ENCODE measurements around the gene CLIC4. TPM values are rescaled to one million over a fixed set of nuclear protein-coding genes. Genes with fewer than 3 reads are reported as not detected.

The CLIC4 gene
- total and polyA plus RNA-seq, 10 of the 15 experiments (the other 5 are each of a cell fraction or from before 2014, with no cell fraction given): 20.4 to 107 (median 69.6) TPM

DNA sequence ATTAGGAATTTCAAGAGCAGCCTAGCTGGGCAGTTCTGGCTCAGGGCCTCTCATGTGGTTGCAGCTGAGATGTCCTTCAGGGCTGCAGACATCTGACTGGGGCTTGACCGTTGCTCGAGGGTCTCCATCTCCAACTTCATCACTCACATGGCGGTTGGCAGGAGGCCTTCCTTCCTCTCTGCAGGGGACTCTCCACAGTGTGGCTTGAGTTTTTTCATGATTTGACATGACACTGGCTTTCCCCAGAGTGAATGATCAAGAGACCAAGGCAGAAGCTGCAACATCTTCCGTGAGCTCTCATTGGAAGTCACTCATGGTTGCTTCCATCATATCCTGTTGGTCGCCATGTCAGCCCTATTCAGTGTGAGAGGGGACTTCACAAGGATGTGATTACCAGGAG lies 110.2 kb downstream of the CLIC4 start (continued):
- TF ChIP-seq, protein P1, sequence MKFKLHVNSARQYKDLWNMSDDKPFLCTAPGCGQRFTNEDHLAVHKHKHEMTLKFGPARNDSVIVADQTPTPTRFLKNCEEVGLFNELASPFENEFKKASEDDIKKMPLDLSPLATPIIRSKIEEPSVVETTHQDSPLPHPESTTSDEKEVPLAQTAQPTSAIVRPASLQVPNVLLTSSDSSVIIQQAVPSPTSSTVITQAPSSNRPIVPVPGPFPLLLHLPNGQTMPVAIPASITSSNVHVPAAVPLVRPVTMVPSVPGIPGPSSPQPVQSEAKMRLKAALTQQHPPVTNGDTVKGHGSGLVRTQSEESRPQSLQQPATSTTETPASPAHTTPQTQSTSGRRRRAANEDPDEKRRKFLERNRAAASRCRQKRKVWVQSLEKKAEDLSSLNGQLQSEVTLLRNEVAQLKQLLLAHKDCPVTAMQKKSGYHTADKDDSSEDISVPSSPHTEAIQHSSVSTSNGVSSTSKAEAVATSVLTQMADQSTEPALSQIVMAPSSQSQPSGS (IDR thresholded peaks at IDR 0.05; ENCODE audit: low read length): no peak
- TF ChIP-seq GATAD2B (conservative IDR thresholded peaks at IDR 0.05; ENCODE audit: low read depth): no peak
- no peak for TF ChIP-seq TBL1XR1 (IDR thresholded peaks at IDR 0.05; ENCODE audit: low read depth, low read length)
- TF ChIP-seq SPI1 (IDR thresholded peaks at IDR 0.05; ENCODE audit: borderline replicate concordance, insufficient read depth, low read depth, low read length): no peak; the same call in 1 of the 2 replicates
- TF ChIP-seq CHD2 (IDR thresholded peaks at IDR 0.05; ENCODE audit: borderline replicate concordance, low read depth, low read length): no peak
- TF ChIP-seq, protein P2, sequence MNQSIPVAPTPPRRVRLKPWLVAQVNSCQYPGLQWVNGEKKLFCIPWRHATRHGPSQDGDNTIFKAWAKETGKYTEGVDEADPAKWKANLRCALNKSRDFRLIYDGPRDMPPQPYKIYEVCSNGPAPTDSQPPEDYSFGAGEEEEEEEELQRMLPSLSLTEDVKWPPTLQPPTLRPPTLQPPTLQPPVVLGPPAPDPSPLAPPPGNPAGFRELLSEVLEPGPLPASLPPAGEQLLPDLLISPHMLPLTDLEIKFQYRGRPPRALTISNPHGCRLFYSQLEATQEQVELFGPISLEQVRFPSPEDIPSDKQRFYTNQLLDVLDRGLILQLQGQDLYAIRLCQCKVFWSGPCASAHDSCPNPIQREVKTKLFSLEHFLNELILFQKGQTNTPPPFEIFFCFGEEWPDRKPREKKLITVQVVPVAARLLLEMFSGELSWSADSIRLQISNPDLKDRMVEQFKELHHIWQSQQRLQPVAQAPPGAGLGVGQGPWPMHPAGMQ (IDR thresholded peaks at IDR 0.05; ENCODE audit: borderline replicate concordance): no peak
- TF ChIP-seq ATF7 (IDR thresholded peaks at IDR 0.05; ENCODE audit: low read depth): no peak
- TF ChIP-seq, protein P3, sequence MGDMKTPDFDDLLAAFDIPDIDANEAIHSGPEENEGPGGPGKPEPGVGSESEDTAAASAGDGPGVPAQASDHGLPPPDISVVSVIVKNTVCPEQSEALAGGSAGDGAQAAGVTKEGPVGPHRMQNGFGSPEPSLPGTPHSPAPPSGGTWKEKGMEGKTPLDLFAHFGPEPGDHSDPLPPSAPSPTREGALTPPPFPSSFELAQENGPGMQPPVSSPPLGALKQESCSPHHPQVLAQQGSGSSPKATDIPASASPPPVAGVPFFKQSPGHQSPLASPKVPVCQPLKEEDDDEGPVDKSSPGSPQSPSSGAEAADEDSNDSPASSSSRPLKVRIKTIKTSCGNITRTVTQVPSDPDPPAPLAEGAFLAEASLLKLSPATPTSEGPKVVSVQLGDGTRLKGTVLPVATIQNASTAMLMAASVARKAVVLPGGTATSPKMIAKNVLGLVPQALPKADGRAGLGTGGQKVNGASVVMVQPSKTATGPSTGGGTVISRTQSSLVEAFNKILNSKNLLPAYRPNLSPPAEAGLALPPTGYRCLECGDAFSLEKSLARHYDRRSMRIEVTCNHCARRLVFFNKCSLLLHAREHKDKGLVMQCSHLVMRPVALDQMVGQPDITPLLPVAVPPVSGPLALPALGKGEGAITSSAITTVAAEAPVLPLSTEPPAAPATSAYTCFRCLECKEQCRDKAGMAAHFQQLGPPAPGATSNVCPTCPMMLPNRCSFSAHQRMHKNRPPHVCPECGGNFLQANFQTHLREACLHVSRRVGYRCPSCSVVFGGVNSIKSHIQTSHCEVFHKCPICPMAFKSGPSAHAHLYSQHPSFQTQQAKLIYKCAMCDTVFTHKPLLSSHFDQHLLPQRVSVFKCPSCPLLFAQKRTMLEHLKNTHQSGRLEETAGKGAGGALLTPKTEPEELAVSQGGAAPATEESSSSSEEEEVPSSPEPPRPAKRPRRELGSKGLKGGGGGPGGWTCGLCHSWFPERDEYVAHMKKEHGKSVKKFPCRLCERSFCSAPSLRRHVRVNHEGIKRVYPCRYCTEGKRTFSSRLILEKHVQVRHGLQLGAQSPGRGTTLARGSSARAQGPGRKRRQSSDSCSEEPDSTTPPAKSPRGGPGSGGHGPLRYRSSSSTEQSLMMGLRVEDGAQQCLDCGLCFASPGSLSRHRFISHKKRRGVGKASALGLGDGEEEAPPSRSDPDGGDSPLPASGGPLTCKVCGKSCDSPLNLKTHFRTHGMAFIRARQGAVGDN (IDR thresholded peaks at IDR 0.05): peak; percentile 69
- TF ChIP-seq CREM (IDR thresholded peaks at IDR 0.05; ENCODE audit: low read depth): no peak
- no peak for TF ChIP-seq NKRF (conservative IDR thresholded peaks at IDR 0.05)
